A549 treated with dexamethasone at 1 μM for 4 hours (cell line): ENCODE measurements around the gene CCNT2. TPM values are rescaled to one million over a fixed set of nuclear protein-coding genes. Genes with fewer than 3 reads are reported as not detected.

Experiments used
- total RNA-seq: library from RNA; stranded (reverse); fragments of 200-300 nt; extraction: Qiagen RNA extraction; gene quantifications from 5 replicates; pipeline ENCODE4 v1.2.3, GENCODE V29; 2022

CCNT2 gene
- 6.6 to 11.9 TPM (median 9.5 TPM) in 5 replicates for total RNA-seq

DNA sequence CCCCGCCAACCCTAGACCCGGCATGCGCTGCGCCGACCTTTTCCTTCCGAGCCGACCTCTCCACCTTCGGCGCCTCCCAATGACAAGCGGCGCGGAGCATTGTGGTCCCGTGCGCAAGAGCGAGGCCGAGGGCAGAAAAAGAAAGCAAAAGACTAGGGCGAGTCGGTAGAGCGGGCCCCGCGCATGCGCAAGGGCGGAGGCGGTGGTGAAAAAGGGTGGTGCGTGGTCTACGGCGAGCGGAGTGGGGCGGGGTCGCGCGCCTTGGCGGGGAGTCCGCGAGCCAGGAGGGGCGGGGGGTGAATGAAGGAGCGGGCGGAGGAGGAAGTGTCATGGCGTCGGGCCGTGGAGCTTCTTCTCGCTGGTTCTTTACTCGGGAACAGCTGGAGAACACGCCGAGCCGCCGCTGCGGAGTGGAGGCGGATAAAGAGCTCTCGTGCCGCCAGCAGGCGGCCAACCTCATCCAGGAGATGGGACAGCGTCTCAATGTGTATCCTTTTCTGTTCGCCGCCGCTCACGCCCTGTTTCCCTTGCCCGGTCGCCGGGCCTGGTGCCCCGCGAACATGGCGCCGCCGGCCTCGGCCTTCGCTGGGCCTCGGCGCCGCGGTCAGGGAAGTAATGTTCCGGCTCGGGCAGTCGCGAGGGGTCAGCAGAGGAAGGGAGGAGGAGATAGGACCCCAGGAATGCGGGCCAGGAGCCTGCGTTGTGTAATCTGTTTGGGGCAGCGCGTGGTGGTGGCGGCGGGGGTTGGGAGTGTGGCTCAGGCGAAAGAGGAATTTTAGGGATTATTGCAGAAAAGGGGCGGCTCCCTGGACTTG is at the start of gene CCNT2:
Gene CCNT2 (plus strand): TSS at position 297 of the 815 bp plus-strand sequence. CDS start 33 bp downstream, at position 330.

Other genes starting within 250 kb of the CCNT2 start
- gene TMEM163, start 199.8 kb upstream of the CCNT2 start, total RNA-seq = 0.06 to 0.09 TPM (median 0.07 TPM) in 4 of 5 replicates, not detected in the other
- not detected in 5 replicates for gene ACMSD, start 80.2 kb upstream of the CCNT2 start, total RNA-seq
- not detected in 5 replicates for gene MAP3K19, start 128.6 kb downstream of the CCNT2 start, total RNA-seq
- gene RAB3GAP1, start 133.5 kb downstream of the CCNT2 start, total RNA-seq = 24.3 to 28.7 TPM (median 28.3 TPM) in 5 replicates